ENCODE measurements around the gene MAGI1.

- TF ChIP-seq CTCF (IDR thresholded peaks at IDR 0.05) (no peak), POLR2A (IDR thresholded peaks at IDR 0.05) (no peak)
Measured at GRCh38 chr3:65857327-65857726, 181.4 kb downstream of the MAGI1 start.

All from uterus (tissue), 2 donors.